ENCODE results near the gene FUOM.

Gene FUOM

GRCh38 chr10:133316732-133317131 is 41.1 kb downstream of the FUOM start:
- Histone ChIP-seq H3K4me1 (ENCODE audit: control insufficient read depth, insufficient read depth, low read length) (peaks cover 6% of the 10 kb centered on the region), H3K4me3 (ENCODE audit: low read length in 2 of 2) (no peak overlapping the region), H3K36me3 (ENCODE audit: control insufficient read depth in 2 of 2, insufficient read depth in 2 of 2, low read length in 2 of 2) (peaks cover 3 to 6% of the 10 kb centered on the region in 2 donors), H3K9me3 (ENCODE audit: control insufficient read depth in 2 of 2, low read length in 2 of 2) (no peaks in the 10 kb centered on the region), H3K27ac (ENCODE audit: low read length) (no peak overlapping the region), H3K27me3 (ENCODE audit: control insufficient read depth in 1 of 2, insufficient read depth in 2 of 2, low read length in 2 of 2) (peaks cover 9 to 11% of the 10 kb centered on the region in 2 donors), H3K9ac (ENCODE audit: low read length in 2 of 2) (no peak overlapping the region)

GRCh38 chr10:133316266-133316665 is 41.6 kb downstream of the FUOM start:
- H3K4me1 ChIP-seq (ENCODE audit: control insufficient read depth, insufficient read depth, low read length) = peaks cover 6% of the 10 kb centered on the region
- H3K9me3 ChIP-seq (ENCODE audit: control insufficient read depth in 2 of 2, low read length in 2 of 2) = no peaks in the 10 kb centered on the region
- H3K9ac ChIP-seq (ENCODE audit: low read length in 2 of 2) = no peak overlapping the region
- H3K4me3 ChIP-seq (ENCODE audit: low read length in 2 of 2) = no peak overlapping the region
- H3K27me3 ChIP-seq (ENCODE audit: control insufficient read depth in 1 of 2, insufficient read depth in 2 of 2, low read length in 2 of 2) = peaks cover 9 to 11% of the 10 kb centered on the region in 2 donors
- H3K27ac ChIP-seq (ENCODE audit: low read length) = no peak overlapping the region
- peaks cover 6 to 8% of the 10 kb centered on the region in 2 donors for H3K36me3 ChIP-seq (ENCODE audit: control insufficient read depth in 2 of 2, insufficient read depth in 2 of 2, low read length in 2 of 2)

- H3K36me3 ChIP-seq (ENCODE audit: control insufficient read depth in 2 of 2, insufficient read depth in 2 of 2, low read length in 2 of 2) = peaks cover 6 to 8% of the 10 kb centered on the region in 2 donors
- H3K4me1 ChIP-seq (ENCODE audit: control insufficient read depth, insufficient read depth, low read length) = peaks cover 6% of the 10 kb centered on the region
- peaks cover 9 to 11% of the 10 kb centered on the region in 2 donors for H3K27me3 ChIP-seq (ENCODE audit: control insufficient read depth in 1 of 2, insufficient read depth in 2 of 2, low read length in 2 of 2)
- H3K9me3 ChIP-seq (ENCODE audit: control insufficient read depth in 2 of 2, low read length in 2 of 2) = no peaks in the 10 kb centered on the region
- no peak overlapping the region for H3K4me3 ChIP-seq (ENCODE audit: low read length in 2 of 2)
- H3K27ac ChIP-seq (ENCODE audit: low read length) = no peak overlapping the region
- H3K9ac ChIP-seq (ENCODE audit: low read length in 2 of 2) = no peak overlapping the region
These were observed 42.0 kb downstream of the FUOM start for GRCh38 chr10:133315847-133316246.

GRCh38 chr10:133314911-133315310 is 42.9 kb downstream of the FUOM start:
- Histone ChIP-seq H3K4me1 (ENCODE audit: control insufficient read depth, insufficient read depth, low read length) (peaks cover 6% of the 10 kb centered on the region), H3K27ac (ENCODE audit: low read length) (no peak overlapping the region), H3K9me3 (ENCODE audit: control insufficient read depth in 2 of 2, low read length in 2 of 2) (no peaks in the 10 kb centered on the region), H3K27me3 (ENCODE audit: control insufficient read depth in 1 of 2, insufficient read depth in 2 of 2, low read length in 2 of 2) (peaks cover 7 to 9% of the 10 kb centered on the region in 2 donors), H3K4me3 (ENCODE audit: low read length in 2 of 2) (no peak overlapping the region), H3K36me3 (ENCODE audit: control insufficient read depth in 2 of 2, insufficient read depth in 2 of 2, low read length in 2 of 2) (peaks cover 12 to 14% of the 10 kb centered on the region in 2 donors), H3K9ac (ENCODE audit: low read length in 2 of 2) (no peak overlapping the region)

- no peak overlapping the region for H3K4me3 ChIP-seq (ENCODE audit: low read length in 2 of 2)
- H3K27ac ChIP-seq (ENCODE audit: low read length) = no peak overlapping the region
- no peaks in the 10 kb centered on the region for H3K27me3 ChIP-seq (ENCODE audit: control insufficient read depth in 1 of 2, insufficient read depth in 2 of 2, low read length in 2 of 2)
- H3K4me1 ChIP-seq (ENCODE audit: control insufficient read depth, insufficient read depth, low read length) = peaks cover 9% of the 10 kb centered on the region
- no peaks in the 10 kb centered on the region for H3K9me3 ChIP-seq (ENCODE audit: control insufficient read depth in 2 of 2, low read length in 2 of 2)
- peaks cover 12 to 14% of the 10 kb centered on the region in 2 donors for H3K36me3 ChIP-seq (ENCODE audit: control insufficient read depth in 2 of 2, insufficient read depth in 2 of 2, low read length in 2 of 2)
- no peak overlapping the region for H3K9ac ChIP-seq (ENCODE audit: low read length in 2 of 2)
These were observed 44.6 kb downstream of the FUOM start for GRCh38 chr10:133313192-133313591.

GRCh38 chr10:133312769-133313145 is 45.1 kb downstream of the FUOM start:
- Histone ChIP-seq H3K27me3 (ENCODE audit: control insufficient read depth in 1 of 2, insufficient read depth in 2 of 2, low read length in 2 of 2) (no peaks in the 10 kb centered on the region), H3K4me1 (ENCODE audit: control insufficient read depth, insufficient read depth, low read length) (peaks cover 13% of the 10 kb centered on the region), H3K36me3 (ENCODE audit: control insufficient read depth in 2 of 2, insufficient read depth in 2 of 2, low read length in 2 of 2) (peaks cover 12 to 14% of the 10 kb centered on the region in 2 donors), H3K27ac (ENCODE audit: low read length) (no peak overlapping the region), H3K9me3 (ENCODE audit: control insufficient read depth in 2 of 2, low read length in 2 of 2) (no peaks in the 10 kb centered on the region), H3K4me3 (ENCODE audit: low read length in 2 of 2) (no peak overlapping the region), H3K9ac (ENCODE audit: low read length in 2 of 2) (no peak overlapping the region)

- Histone ChIP-seq H3K4me1 (ENCODE audit: control insufficient read depth, insufficient read depth, low read length) (peaks cover 19% of the 10 kb centered on the region), H3K9ac (ENCODE audit: low read length in 2 of 2) (no peak overlapping the region), H3K27ac (ENCODE audit: low read length) (no peak overlapping the region), H3K36me3 (ENCODE audit: control insufficient read depth in 2 of 2, insufficient read depth in 2 of 2, low read length in 2 of 2) (peaks cover 13 to 14% of the 10 kb centered on the region in 2 donors), H3K27me3 (ENCODE audit: control insufficient read depth in 1 of 2, insufficient read depth in 2 of 2, low read length in 2 of 2) (no peaks in the 10 kb centered on the region), H3K4me3 (ENCODE audit: low read length in 2 of 2) (no peak overlapping the region), H3K9me3 (ENCODE audit: control insufficient read depth in 2 of 2, low read length in 2 of 2) (no peaks in the 10 kb centered on the region)
These were observed 45.6 kb downstream of the FUOM start for GRCh38 chr10:133312016-133312768.

- H3K27ac ChIP-seq (ENCODE audit: low read length) = no peak overlapping the region
- H3K9ac ChIP-seq (ENCODE audit: low read length in 2 of 2) = no peak overlapping the region
- peaks cover 24% of the 10 kb centered on the region for H3K4me1 ChIP-seq (ENCODE audit: control insufficient read depth, insufficient read depth, low read length)
- peaks cover 14% of the 10 kb centered on the region in 2 donors for H3K36me3 ChIP-seq (ENCODE audit: control insufficient read depth in 2 of 2, insufficient read depth in 2 of 2, low read length in 2 of 2)
- H3K4me3 ChIP-seq (ENCODE audit: low read length in 2 of 2) = no peak overlapping the region
- H3K9me3 ChIP-seq (ENCODE audit: control insufficient read depth in 2 of 2, low read length in 2 of 2) = no peaks in the 10 kb centered on the region
- no peaks in the 10 kb centered on the region for H3K27me3 ChIP-seq (ENCODE audit: control insufficient read depth in 1 of 2, insufficient read depth in 2 of 2, low read length in 2 of 2)
These were observed 46.2 kb downstream of the FUOM start for GRCh38 chr10:133311570-133311969.

GRCh38 chr10:133310789-133311188 is 47.0 kb downstream of the FUOM start:
- no peaks in the 10 kb centered on the region for H3K27me3 ChIP-seq (ENCODE audit: control insufficient read depth in 1 of 2, insufficient read depth in 2 of 2, low read length in 2 of 2)
- H3K4me1 ChIP-seq (ENCODE audit: control insufficient read depth, insufficient read depth, low read length) = peaks cover 28% of the 10 kb centered on the region
- no peak overlapping the region for H3K27ac ChIP-seq (ENCODE audit: low read length)
- H3K9me3 ChIP-seq (ENCODE audit: control insufficient read depth in 2 of 2, low read length in 2 of 2) = no peaks in the 10 kb centered on the region
- H3K9ac ChIP-seq (ENCODE audit: low read length in 2 of 2) = no peak overlapping the region
- peaks cover 14% of the 10 kb centered on the region in 2 donors for H3K36me3 ChIP-seq (ENCODE audit: control insufficient read depth in 2 of 2, insufficient read depth in 2 of 2, low read length in 2 of 2)
- no peak overlapping the region for H3K4me3 ChIP-seq (ENCODE audit: low read length in 2 of 2)

- Histone ChIP-seq H3K9ac (ENCODE audit: low read length in 2 of 2) (no peak overlapping the region), H3K27me3 (ENCODE audit: control insufficient read depth in 1 of 2, insufficient read depth in 2 of 2, low read length in 2 of 2) (no peaks in the 10 kb centered on the region), H3K4me3 (ENCODE audit: low read length in 2 of 2) (no peak overlapping the region), H3K4me1 (ENCODE audit: control insufficient read depth, insufficient read depth, low read length) (peaks cover 28% of the 10 kb centered on the region), H3K27ac (ENCODE audit: low read length) (no peak overlapping the region), H3K9me3 (ENCODE audit: control insufficient read depth in 2 of 2, low read length in 2 of 2) (no peaks in the 10 kb centered on the region), H3K36me3 (ENCODE audit: control insufficient read depth in 2 of 2, insufficient read depth in 2 of 2, low read length in 2 of 2) (peaks cover 14 to 16% of the 10 kb centered on the region in 2 donors)
These were observed 47.4 kb downstream of the FUOM start for GRCh38 chr10:133310399-133310755.

- Histone ChIP-seq H3K27ac (ENCODE audit: low read length) (no peak overlapping the region), H3K27me3 (ENCODE audit: control insufficient read depth in 1 of 2, insufficient read depth in 2 of 2, low read length in 2 of 2) (no peaks in the 10 kb centered on the region), H3K36me3 (ENCODE audit: control insufficient read depth in 2 of 2, insufficient read depth in 2 of 2, low read length in 2 of 2) (peaks cover 14 to 16% of the 10 kb centered on the region in 2 donors), H3K9ac (ENCODE audit: low read length in 2 of 2) (no peak overlapping the region), H3K9me3 (ENCODE audit: control insufficient read depth in 2 of 2, low read length in 2 of 2) (no peaks in the 10 kb centered on the region), H3K4me3 (ENCODE audit: low read length in 2 of 2) (peak overlapping the region in 1 of 2 donors; percentile 95), H3K4me1 (ENCODE audit: control insufficient read depth, insufficient read depth, low read length) (peaks cover 28% of the 10 kb centered on the region)
These were observed 48.0 kb downstream of the FUOM start for GRCh38 chr10:133309720-133310398.

Measured in stomach smooth muscle (tissue), 2 donors.